HEK293 (cell line): Measurements from ENCODE around the gene FGA.

Experiments used
- IKZF3 ChIP-seq: fragments of 450-650 bp; IDR thresholded peaks from 2 replicates; pipeline ENCODE4 v1.5.0; 2018; ENCODE audit warnings: missing biosample characterization, mild to moderate bottlenecking, missing genetic modification characterization, moderate library complexity
- ZNF18 ChIP-seq: fragments of 450-650 bp; formaldehyde crosslinking; IDR thresholded peaks from 2 replicates; pipeline ENCODE4 v1.5.1; 2016; ENCODE audit warnings: missing biosample characterization, missing genetic modification characterization
- ZNF324 ChIP-seq: fragments of 450-650 bp; formaldehyde crosslinking; IDR thresholded peaks from 2 replicates; pipeline ENCODE4 v1.5.1; 2016; ENCODE audit warnings: missing biosample characterization, missing genetic modification characterization
- ZNF701 ChIP-seq: fragments of 450-650 bp; formaldehyde crosslinking; IDR thresholded peaks from 2 replicates; pipeline ENCODE4 v1.5.1; 2016; ENCODE audit warnings: missing biosample characterization, missing genetic modification characterization
- TF ChIP-seq, protein P1 (sequence below): fragments of 450-650 bp; formaldehyde crosslinking; IDR thresholded peaks from 2 replicates; pipeline ENCODE4 v1.5.1; 2016; ENCODE audit warnings: missing biosample characterization, missing genetic modification characterization

DNA sequence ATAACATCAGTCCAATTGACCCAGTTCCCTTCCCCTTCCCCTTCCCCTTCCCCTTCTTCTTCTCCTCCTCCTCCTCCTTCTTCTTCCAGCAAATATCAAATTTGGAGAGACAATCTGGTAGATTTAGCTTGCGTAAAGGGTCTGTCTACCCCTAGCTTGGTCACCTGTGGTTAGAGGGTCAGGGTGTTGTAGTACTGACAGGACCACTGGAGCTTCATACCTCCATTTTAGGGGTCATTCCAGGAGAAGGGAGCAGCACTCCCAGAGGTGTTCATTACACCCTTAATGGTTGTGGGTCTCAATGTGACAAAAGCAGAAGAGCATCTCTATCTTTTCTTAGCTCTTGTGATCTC, 31.4 kb downstream of the FGA start:
- TF ChIP-seq ZNF701 (tag by site-specific recombination): no peak
- no peak for TF ChIP-seq IKZF3 (tag by site-specific recombination)
- no peak for TF ChIP-seq ZNF324 (tag by site-specific recombination)
- no peak for TF ChIP-seq ZNF18 (tag by site-specific recombination)
- TF ChIP-seq, protein P1, sequence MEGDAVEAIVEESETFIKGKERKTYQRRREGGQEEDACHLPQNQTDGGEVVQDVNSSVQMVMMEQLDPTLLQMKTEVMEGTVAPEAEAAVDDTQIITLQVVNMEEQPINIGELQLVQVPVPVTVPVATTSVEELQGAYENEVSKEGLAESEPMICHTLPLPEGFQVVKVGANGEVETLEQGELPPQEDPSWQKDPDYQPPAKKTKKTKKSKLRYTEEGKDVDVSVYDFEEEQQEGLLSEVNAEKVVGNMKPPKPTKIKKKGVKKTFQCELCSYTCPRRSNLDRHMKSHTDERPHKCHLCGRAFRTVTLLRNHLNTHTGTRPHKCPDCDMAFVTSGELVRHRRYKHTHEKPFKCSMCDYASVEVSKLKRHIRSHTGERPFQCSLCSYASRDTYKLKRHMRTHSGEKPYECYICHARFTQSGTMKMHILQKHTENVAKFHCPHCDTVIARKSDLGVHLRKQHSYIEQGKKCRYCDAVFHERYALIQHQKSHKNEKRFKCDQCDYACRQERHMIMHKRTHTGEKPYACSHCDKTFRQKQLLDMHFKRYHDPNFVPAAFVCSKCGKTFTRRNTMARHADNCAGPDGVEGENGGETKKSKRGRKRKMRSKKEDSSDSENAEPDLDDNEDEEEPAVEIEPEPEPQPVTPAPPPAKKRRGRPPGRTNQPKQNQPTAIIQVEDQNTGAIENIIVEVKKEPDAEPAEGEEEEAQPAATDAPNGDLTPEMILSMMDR: no peak
